H1 (cell line): ENCODE results near the gene CCDC174. TPM values are rescaled to one million over a fixed set of nuclear protein-coding genes. Genes with fewer than 3 reads are reported as not detected.

ENCODE experiments used
- CTCF ChIA-PET: fragments of 300-600 bp; sonication (Branson Sonifier 250); formaldehyde crosslinking; loops from one replicate; lab custom pipeline; 2021; ENCODE audit not compliant: partially characterized antibody; lab: Charles Lee
- POLR2A ChIA-PET: fragments of 300-600 bp; sonication (Branson Sonifier 250); formaldehyde crosslinking; loops from one replicate; lab custom pipeline; 2021; ENCODE audit warnings: inconsistent platforms; ENCODE audit not compliant: partially characterized antibody; lab: Charles Lee
- DNase-seq, 2 experiments: peaks; one replicate each; pipeline versions ENCODE4 v3.0.0 to v3.0.0-alpha.2; 2010 to 2022; ENCODE audit warnings: low spot score in 2 of 2, low read depth in 1 of 2, mixed read lengths in 1 of 2
- FAIRE-seq: peaks from 2 replicates; lab custom pipeline; 2011; peaks lifted over from hg19 to GRCh38; lab: Jason Lieb, UNC
- H2AFZ ChIP-seq: 2 replicates; pipeline ENCODE4 v1.8.1; 2012; ENCODE audit warnings: low read length, inconsistent platforms
- H2AK5ac ChIP-seq: 2 replicates; pipeline ENCODE4 v1.6.1; 2013; ENCODE audit warnings: low read depth, low read length
- H2BK120ac ChIP-seq: replicated peaks from 2 replicates; pipeline ENCODE3; 2013; ENCODE audit warnings: low read depth, low read length, inconsistent platforms
- H2BK12ac ChIP-seq: 2 replicates; pipeline ENCODE4 v1.6.1; 2013; ENCODE audit warnings: low read depth, low read length
- H2BK15ac ChIP-seq: 2 replicates; pipeline ENCODE4 v1.6.1; 2013; ENCODE audit warnings: low read length
- H2BK20ac ChIP-seq: 2 replicates; pipeline ENCODE4 v1.6.1; 2013; ENCODE audit warnings: low read length
- H2BK5ac ChIP-seq: 2 replicates; pipeline ENCODE4 v1.6.1; 2013; ENCODE audit warnings: low read depth, low read length
- H3K14ac ChIP-seq: 2 replicates; pipeline ENCODE4 v1.6.1; 2013; ENCODE audit warnings: inconsistent platforms; ENCODE audit not compliant: insufficient read length
- H3K18ac ChIP-seq: 2 replicates; pipeline ENCODE4 v1.6.1; 2013; ENCODE audit warnings: low read length; ENCODE audit errors: extremely low read depth
- H3K23ac ChIP-seq: 2 replicates; pipeline ENCODE4 v1.6.1; 2013; ENCODE audit warnings: inconsistent platforms; ENCODE audit not compliant: insufficient read length
- H3K23me2 ChIP-seq: 2 replicates; pipeline ENCODE4 v1.6.1; 2013; ENCODE audit warnings: low read depth, low read length
- H3K27ac ChIP-seq: 2 replicates; pipeline ENCODE4 v1.6.1; 2011; ENCODE audit warnings: low read depth, low read length, inconsistent platforms
- H3K27me3 ChIP-seq, 4 experiments: replicated peaks in 1 of 4; 1 replicate in 1 of 4; 2 replicates in 3 of 4; pipeline versions ENCODE4 v1.6.1 to v1.8.1; 2011 to 2013; ENCODE audit warnings: low read length in 3 of 4, mild to moderate bottlenecking in 3 of 4, inconsistent platforms in 2 of 4, mixed read lengths in 2 of 4, moderate library complexity in 1 of 4; ENCODE audit not compliant: control insufficient read depth in 3 of 4, insufficient read depth in 3 of 4; ENCODE audit errors: extremely low read depth in 1 of 4
- H3K36me3 ChIP-seq, 4 experiments: 2 replicates each; pipeline versions ENCODE4 v1.6.1 to v1.8.1; 2011 to 2013; ENCODE audit warnings: mild to moderate bottlenecking in 4 of 4, low read length in 3 of 4, moderate library complexity in 2 of 4, control low read depth in 1 of 4, inconsistent platforms in 1 of 4; ENCODE audit not compliant: insufficient read depth in 4 of 4, control insufficient read depth in 2 of 4
- H3K4ac ChIP-seq: replicated peaks from 2 replicates; pipeline ENCODE3; 2013; ENCODE audit warnings: low read length, low read depth, mixed read lengths, inconsistent platforms; ENCODE audit not compliant: insufficient read length
- H3K4me1 ChIP-seq, 4 experiments: replicated peaks in 1 of 4; 1 replicate in 1 of 4; 2 replicates in 3 of 4; pipeline versions ENCODE4 v1.6.1 to v1.8.1; 2011 to 2013; ENCODE audit warnings: low read length in 3 of 4, inconsistent platforms in 2 of 4, mixed read lengths in 1 of 4; ENCODE audit not compliant: insufficient read depth in 4 of 4, control insufficient read depth in 3 of 4
- H3K4me2 ChIP-seq, 2 experiments: 2 replicates each; pipeline versions ENCODE4 v1.6.1 to v1.8.1; 2011 to 2013; ENCODE audit warnings: low read depth in 2 of 2, low read length in 2 of 2, control low read depth in 1 of 2, inconsistent platforms in 1 of 2, mild to moderate bottlenecking in 1 of 2; ENCODE audit not compliant: insufficient read depth in 1 of 2
- H3K4me3 ChIP-seq, 4 experiments: fragments of 200-600, 300-600 bp in 1 of 4; sonication (generic), shearing (Covaris generic), sonication (Bioruptor Twin) in 1 of 4; 2 replicates each; pipeline versions ENCODE4 v1.5.1 to v1.8.1; 2011 to 2016; ENCODE audit warnings: low read length in 4 of 4, low read depth in 3 of 4, control low read depth in 2 of 4, inconsistent platforms in 2 of 4, mild to moderate bottlenecking in 2 of 4, mixed read lengths in 1 of 4, moderate library complexity in 1 of 4; ENCODE audit not compliant: insufficient read depth in 2 of 4; ENCODE audit errors: extremely low read depth in 1 of 4
- H3K56ac ChIP-seq: replicated peaks from 2 replicates; pipeline ENCODE3; 2013; ENCODE audit warnings: low read depth, mild to moderate bottlenecking, mixed read lengths, low read length, inconsistent platforms; ENCODE audit not compliant: insufficient read length
- H3K79me1 ChIP-seq: 2 replicates; pipeline ENCODE4 v1.6.1; 2013; ENCODE audit warnings: low read depth, low read length, control low read depth
- H3K79me2 ChIP-seq, 2 experiments: 2 replicates each; pipeline versions ENCODE4 v1.6.1 to v1.8.1; 2012 to 2013; ENCODE audit warnings: low read length in 2 of 2, mild to moderate bottlenecking in 2 of 2, inconsistent platforms in 1 of 2; ENCODE audit not compliant: insufficient read depth in 2 of 2, control insufficient read depth in 1 of 2
- H3K9ac ChIP-seq, 4 experiments: replicated peaks in 1 of 4; 1 replicate in 1 of 4; 2 replicates in 3 of 4; pipeline versions ENCODE4 v1.6.1 to v1.8.1; 2011 to 2013; ENCODE audit warnings: low read depth in 3 of 4, low read length in 3 of 4, control low read depth in 2 of 4, mild to moderate bottlenecking in 2 of 4, moderate library complexity in 2 of 4, inconsistent platforms in 1 of 4; ENCODE audit errors: extremely low read depth in 1 of 4
- H3K9me3 ChIP-seq, 2 experiments: 2 replicates each; pipeline versions ENCODE4 v1.6.1 to v1.8.1; 2012 to 2013; ENCODE audit warnings: mild to moderate bottlenecking in 2 of 2, moderate library complexity in 2 of 2, control low read depth in 1 of 2, inconsistent platforms in 1 of 2, low read depth in 1 of 2, low read length in 1 of 2, mixed read lengths in 1 of 2; ENCODE audit not compliant: insufficient read depth in 2 of 2
- H4K20me1 ChIP-seq, 2 experiments: replicated peaks in 1 of 2; 2 replicates each; pipeline versions ENCODE3 to v1.8.1; 2011 to 2013; ENCODE audit warnings: inconsistent platforms in 2 of 2, low read length in 2 of 2, mild to moderate bottlenecking in 1 of 2; ENCODE audit not compliant: insufficient read depth in 2 of 2, control insufficient read depth in 1 of 2
- H4K5ac ChIP-seq: 2 replicates; pipeline ENCODE4 v1.6.1; 2013; ENCODE audit warnings: low read length, low read depth, mixed read lengths, inconsistent platforms; ENCODE audit not compliant: insufficient read length
- H4K8ac ChIP-seq: 2 replicates; pipeline ENCODE4 v1.8.0; 2013; ENCODE audit warnings: mild to moderate bottlenecking, moderate library complexity, low read length, inconsistent platforms; ENCODE audit not compliant: insufficient read depth; ENCODE audit errors: extremely low read depth
- H4K91ac ChIP-seq: replicated peaks from 2 replicates; pipeline ENCODE3; 2013; ENCODE audit warnings: low read length, mixed read lengths, inconsistent platforms; ENCODE audit not compliant: insufficient read length
- CHD1 ChIP-seq: IDR thresholded peaks from 2 replicates; pipeline ENCODE4 v1.6.1; 2012; ENCODE audit warnings: low read depth, low read length, improper control_type of control experiment
- JUND ChIP-seq: IDR thresholded peaks from 2 replicates; pipeline ENCODE4 v1.6.1; 2011; ENCODE audit warnings: mild to moderate bottlenecking, improper control_type of control experiment, low read length
- SIN3A ChIP-seq, 2 experiments: IDR thresholded peaks in 1 of 2; conservative IDR thresholded peaks in 1 of 2; 2 replicates each; pipeline ENCODE4 v1.6.1; 2011 to 2012; ENCODE audit warnings: low read length in 2 of 2, improper control_type of control experiment in 1 of 2, low read depth in 1 of 2, mild to moderate bottlenecking in 1 of 2
- SIRT6 ChIP-seq: IDR thresholded peaks from one replicate; pipeline ENCODE4 v1.7.1; 2012; ENCODE audit warnings: low read length, inconsistent platforms
- SP4 ChIP-seq: IDR thresholded peaks from 2 replicates; pipeline ENCODE4 v1.6.1; 2012; ENCODE audit warnings: low read length, inconsistent platforms
- USF2 ChIP-seq: IDR thresholded peaks from 2 replicates; pipeline ENCODE4 v1.6.1; 2011; ENCODE audit warnings: low read length, improper control_type of control experiment
- WGBS, 2 experiments: shearing (Covaris generic) in 1 of 2; methylation state at CpG; one replicate each; pipeline versions ENCODE4 v1.1.6 to v1.1.7; 2013 to 2015; ENCODE audit warnings: low lambda C conversion rate in 2 of 2, mixed read lengths in 2 of 2, inconsistent platforms in 1 of 2, low coverage in 1 of 2, missing lambda C conversion rate in 1 of 2; ENCODE audit not compliant: insufficient replicate concordance in 2 of 2, insufficient coverage in 1 of 2, insufficient read length in 1 of 2; ENCODE audit errors: extremely low coverage in 1 of 2, missing lambda C conversion rate in 1 of 2; 5-methylcytosine and 5-hydroxymethylcytosine counted together
- polyA plus RNA-seq, 7 experiments: library from polyadenylated mRNA; depleted of rRNA in 3 of 7; stranded (reverse) in 5 of 7; unstranded in 2 of 7; fragments of >200 nt in 5 of 7; fragments of 200-250 nt in 2 of 7; gene quantifications; 1 replicate in 5 of 7; 2 replicates in 1 of 7; 4 replicates in 1 of 7; pipeline versions ENCODE4 v1.2.1 to v1.2.3, GENCODE V29; 2011 to 2013; ENCODE audit warnings: missing spikeins in 2 of 7, mixed read lengths in 2 of 7
- total RNA-seq: library from RNA; stranded (reverse); fragmentation: NEBNext Ultra II Directional; extraction: Animal tissue kit (Norgen Biotek cat#: 25700); gene quantifications from 2 replicates; pipeline ENCODE4 v1.2.1, GENCODE V29; 2021
- TF ChIP-seq, protein P1 (sequence below): IDR thresholded peaks from 2 replicates; pipeline ENCODE4 v1.6.1; 2012; ENCODE audit warnings: inconsistent platforms

CCDC174 gene
- total and polyA plus RNA-seq, 2 of the 8 experiments (the other 6 are each of a cell fraction or from before 2014, with no cell fraction given): 3.5 to 11.9 TPM

DNA sequence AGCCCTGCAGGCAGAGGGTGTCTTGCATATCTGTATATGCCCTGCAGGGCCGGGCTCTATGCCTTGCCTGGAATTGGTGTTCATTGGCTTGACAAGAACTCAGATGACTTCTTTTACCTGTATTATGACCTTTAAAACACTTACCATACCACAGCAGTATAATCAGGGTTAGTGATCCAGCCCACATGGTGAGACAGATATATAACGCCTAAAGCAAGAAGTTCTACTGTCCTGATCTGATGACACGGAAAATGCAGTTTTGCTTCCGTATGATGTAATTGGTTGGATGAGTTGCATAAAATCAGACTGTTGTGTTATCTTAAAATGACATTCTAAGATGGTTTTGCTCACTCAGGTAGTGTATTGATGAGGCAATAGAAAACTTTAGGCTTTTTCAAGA is 9.4 kb downstream of the CCDC174 start:
- Histone ChIP-seq H4K8ac (no peak overlapping the region), H3K56ac (no peak overlapping the region), H4K91ac (no peak overlapping the region), H3K36me3 (peaks cover 26 to 81% (median 74%) of the 10 kb centered on the region in 4 experiments), H3K4me1 (no peaks in the 10 kb centered on the region), H4K5ac (no peak overlapping the region), H2BK12ac (no peak overlapping the region), H3K18ac (no peak overlapping the region), H2BK5ac (no peak overlapping the region), H3K4ac (no peak overlapping the region), H3K4me2 (no peak overlapping the region), H3K79me2 (no peaks in the 10 kb centered on the region), H2AFZ (no peak overlapping the region), H3K9me3 (no peaks in the 10 kb centered on the region), H3K79me1 (no peaks in the 10 kb centered on the region), H2BK20ac (no peak overlapping the region), H4K20me1 (peaks cover 0 to 2% of the 10 kb centered on the region in 2 experiments), H3K27ac (no peak overlapping the region), H2BK15ac (no peak overlapping the region), H3K27me3 (no peaks in the 10 kb centered on the region), H3K14ac (no peak overlapping the region), H2BK120ac (no peak overlapping the region), H3K23me2 (no peaks in the 10 kb centered on the region), H3K9ac (no peak overlapping the region), H3K4me3 (no peak overlapping the region), H2AK5ac (no peak overlapping the region), H3K23ac (no peak overlapping the region)
- ChIA-PET POLR2A (interaction anchor here (0.8 to 3.1 kb wide), 3 partner anchors 8 to 13 kb away, joined by 3 to 14 read pairs (median 3); partner anchors contain the start of gene CCDC174), CTCF (interaction anchor here (1.2 to 1.3 kb wide), 3 partner anchors 8 to 266 kb away, joined by 3 to 6 read pairs (median 3); no protein-coding TSS in a partner anchor)
- FAIRE-seq (no peak), DNase-seq (no peak)
- WGBS, 2 experiments: 68% methylated on average over 4 of the region's 4 CpGs; no CpG with 5 or more reads in 1 of the 2 experiments
- TF ChIP-seq, protein P1, sequence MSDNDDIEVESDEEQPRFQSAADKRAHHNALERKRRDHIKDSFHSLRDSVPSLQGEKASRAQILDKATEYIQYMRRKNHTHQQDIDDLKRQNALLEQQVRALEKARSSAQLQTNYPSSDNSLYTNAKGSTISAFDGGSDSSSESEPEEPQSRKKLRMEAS: no peak
- TF ChIP-seq SP4: no peak
- no peak for TF ChIP-seq JUND
- no peak for TF ChIP-seq USF2
- no peak for TF ChIP-seq CHD1
- no peak for TF ChIP-seq SIRT6
- no peak for TF ChIP-seq SIN3A (conservative IDR thresholded peaks at IDR 0.05 in 1 of 2, IDR thresholded peaks at IDR 0.05 in 1 of 2; ENCODE audit: low read depth in 1 of 2, low read length in 2 of 2)
